LHCN-M2 (cell line): ENCODE results near the gene SLFN13. TPM values are rescaled to one million over a fixed set of nuclear protein-coding genes. Genes with fewer than 3 reads are reported as not detected.
"Not testable (repeated sequence)": the region's sequence is repeated elsewhere in the genome, so short reads cannot be mapped to it uniquely, and the experiment has no call there.

ENCODE experiments used
- DNase-seq: peaks from one replicate; pipeline ENCODE4 v3.0.0-alpha.2; 2012; ENCODE audit warnings: low read depth
- polyA plus RNA-seq: library from polyadenylated mRNA; unstranded; fragments of >200 nt; gene quantifications from one replicate; pipeline ENCODE4 v1.2.1, GENCODE V29; 2012; ENCODE audit warnings: missing spikeins
- total RNA-seq: library from RNA; depleted of rRNA; stranded (reverse); fragments of >200 nt; gene quantifications from 2 replicates; pipeline ENCODE4 v1.2.3, GENCODE V29; 2014; rRNA removed

The SLFN13 gene, protein sequence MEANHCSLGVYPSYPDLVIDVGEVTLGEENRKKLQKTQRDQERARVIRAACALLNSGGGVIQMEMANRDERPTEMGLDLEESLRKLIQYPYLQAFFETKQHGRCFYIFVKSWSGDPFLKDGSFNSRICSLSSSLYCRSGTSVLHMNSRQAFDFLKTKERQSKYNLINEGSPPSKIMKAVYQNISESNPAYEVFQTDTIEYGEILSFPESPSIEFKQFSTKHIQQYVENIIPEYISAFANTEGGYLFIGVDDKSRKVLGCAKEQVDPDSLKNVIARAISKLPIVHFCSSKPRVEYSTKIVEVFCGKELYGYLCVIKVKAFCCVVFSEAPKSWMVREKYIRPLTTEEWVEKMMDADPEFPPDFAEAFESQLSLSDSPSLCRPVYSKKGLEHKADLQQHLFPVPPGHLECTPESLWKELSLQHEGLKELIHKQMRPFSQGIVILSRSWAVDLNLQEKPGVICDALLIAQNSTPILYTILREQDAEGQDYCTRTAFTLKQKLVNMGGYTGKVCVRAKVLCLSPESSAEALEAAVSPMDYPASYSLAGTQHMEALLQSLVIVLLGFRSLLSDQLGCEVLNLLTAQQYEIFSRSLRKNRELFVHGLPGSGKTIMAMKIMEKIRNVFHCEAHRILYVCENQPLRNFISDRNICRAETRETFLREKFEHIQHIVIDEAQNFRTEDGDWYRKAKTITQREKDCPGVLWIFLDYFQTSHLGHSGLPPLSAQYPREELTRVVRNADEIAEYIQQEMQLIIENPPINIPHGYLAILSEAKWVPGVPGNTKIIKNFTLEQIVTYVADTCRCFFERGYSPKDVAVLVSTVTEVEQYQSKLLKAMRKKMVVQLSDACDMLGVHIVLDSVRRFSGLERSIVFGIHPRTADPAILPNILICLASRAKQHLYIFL
- total RNA-seq = 0.92 and 1.2 TPM in 2 replicates
- polyA plus RNA-seq = 0.74 TPM

DNA sequence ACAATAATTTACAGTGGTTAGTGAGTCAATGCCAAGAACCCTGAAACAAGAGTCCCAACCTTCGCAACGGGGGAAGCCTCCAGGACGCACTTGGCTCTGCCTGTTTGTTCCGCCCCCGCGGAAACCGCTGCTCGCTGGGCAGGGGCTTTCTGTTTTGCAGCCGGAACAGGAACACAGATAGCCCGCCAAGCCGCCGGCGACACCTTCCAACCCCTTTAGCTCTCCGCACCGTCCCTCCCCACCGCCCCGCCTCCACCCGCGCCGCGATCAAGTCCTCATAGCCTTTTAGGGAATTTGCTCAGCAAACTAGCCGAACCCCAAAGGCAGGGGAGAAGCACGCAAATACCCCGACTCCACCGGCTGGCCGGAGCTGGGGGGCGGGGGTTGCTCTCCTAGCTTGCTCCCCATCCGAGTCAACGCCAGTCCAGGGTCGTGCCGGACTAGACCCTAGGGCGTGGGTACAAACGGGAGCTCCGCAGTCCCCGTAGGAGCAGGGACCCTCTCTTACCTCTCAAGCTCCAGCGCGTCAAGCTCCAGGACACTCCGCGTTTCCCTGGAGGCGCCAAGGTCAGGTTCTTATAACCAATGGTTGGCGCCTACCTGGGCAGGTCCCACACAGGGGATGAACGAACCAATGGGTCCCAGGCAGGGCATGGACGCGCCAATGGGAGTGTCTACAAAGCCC, at the start of gene SLFN13:
Gene SLFN13 (minus strand): TSS at position 553 of the 685 bp plus-strand sequence. CDS start 3,086 bp downstream, outside the sequence.
- peak; percentile 52 for DNase-seq

DNA sequence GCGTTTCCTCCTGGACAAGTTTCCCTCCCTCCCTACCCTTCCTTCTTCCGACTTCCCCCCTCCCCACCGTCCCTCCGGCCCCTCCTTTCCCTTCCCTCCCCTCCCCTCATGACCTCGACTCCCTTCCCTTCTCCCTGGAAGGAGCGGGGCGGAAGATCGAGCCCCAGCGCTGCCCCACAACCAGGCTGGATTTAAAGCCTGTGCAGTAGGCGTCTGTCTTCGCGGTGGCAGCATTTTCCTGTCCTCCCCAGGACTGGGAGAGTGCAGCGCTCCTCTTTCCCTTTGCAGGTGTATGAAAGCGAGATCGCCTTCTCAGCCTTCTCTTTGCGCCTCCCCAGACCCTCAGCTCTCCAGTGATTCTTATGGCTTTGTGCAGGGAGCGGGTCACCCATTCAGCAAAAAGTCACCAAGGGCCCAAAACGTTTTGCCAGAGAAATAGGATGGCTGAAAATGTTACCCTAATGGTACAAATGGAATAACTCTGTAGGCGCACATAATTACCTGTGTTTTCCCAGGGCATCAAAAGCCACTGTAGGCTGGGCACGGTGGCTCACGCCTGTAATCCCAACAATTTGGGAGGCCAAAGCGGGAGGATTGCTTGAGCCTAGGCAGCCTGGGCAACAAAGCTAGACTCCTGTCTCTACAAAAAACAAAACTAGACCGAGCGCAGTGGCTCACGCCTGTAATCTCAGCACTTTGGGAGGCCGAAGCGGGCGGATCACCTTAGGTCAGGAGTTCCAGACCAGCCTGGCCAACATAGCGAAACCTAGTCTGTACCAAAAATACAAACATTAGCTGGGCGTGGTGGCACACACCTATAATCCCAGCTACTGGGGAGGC, 48.1 kb upstream of the SLFN13 start:
- DNase-seq = no peak

DNA sequence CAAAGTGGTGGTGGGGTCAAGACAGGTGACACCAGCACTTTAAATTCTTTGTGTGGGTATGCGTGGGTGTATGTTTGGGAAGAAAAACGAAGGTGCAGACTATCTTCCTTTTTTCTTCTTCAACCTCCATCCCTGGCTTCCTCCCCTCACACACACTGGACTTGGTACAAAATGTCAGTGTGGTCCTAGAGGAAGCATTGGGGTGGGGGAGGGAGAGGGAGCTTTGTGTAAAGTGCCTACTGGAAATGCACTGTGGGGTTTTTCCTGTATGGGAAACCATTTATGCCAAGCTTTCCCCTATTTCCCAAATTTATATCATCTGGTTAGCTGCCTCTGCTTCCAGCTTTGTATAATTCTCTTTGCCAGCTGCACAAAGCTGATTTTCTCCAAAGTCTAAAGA, 44.5 kb upstream of the SLFN13 start:
- no peak for DNase-seq

DNA sequence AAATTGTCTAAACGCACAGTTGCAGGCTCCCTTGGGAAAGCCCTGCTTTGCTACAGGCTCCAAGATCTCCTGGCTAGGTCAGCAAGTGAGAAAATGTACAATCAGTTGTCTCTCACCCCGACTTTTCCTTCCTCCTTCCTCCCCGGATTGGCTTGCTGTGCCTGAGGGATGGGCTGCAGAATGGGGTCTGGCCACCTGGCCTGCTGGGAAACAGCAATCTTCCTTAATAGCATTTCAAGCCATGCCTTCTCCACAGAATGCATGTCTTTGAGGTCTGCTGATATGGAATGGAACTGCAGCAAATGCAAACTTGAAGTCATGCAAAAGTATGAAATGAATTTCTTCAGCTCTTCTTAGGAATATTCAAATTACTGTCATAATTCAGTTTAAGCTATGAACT, 42.9 kb upstream of the SLFN13 start:
- no peak for DNase-seq

DNA sequence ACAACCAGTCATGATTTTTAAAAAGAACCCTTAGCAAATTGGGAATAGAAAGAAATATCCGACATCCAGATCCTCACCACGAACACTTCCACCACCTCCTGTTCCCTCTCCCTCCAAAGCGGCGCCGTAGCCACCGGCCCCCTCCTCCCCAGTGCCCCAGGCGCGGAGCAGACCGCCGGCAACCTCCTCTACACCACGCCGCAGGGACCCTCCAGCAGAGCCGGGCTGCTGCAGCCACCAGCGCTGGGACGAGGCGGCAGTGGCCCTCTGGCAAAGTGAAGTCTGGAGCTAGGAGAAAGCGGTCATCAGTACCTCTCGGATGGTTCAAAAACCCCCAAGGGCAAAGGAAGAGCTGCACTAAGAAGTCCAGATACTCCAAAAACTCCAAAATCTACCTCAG, 41.4 kb upstream of the SLFN13 start:
- no peak for DNase-seq

DNA sequence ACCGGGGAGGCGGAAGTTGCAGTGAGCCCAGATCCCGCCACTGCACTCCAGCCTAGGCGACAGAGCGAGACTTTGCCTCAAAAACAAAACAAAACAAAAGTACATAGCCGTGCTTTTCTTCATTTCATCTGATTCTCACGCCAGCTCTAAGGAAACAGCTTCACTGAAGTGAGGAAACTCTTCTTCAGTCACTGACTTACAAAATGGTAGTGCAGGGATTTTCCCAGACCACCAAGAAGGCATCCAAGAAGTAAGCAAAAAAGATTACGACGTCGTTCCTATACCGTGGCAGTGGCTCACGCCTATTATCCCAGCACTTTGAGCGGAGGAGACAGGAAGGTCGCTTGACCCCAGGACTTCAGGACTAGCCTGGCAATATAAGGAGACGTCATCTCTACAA, 40.4 kb upstream of the SLFN13 start:
- no peak for DNase-seq

DNA sequence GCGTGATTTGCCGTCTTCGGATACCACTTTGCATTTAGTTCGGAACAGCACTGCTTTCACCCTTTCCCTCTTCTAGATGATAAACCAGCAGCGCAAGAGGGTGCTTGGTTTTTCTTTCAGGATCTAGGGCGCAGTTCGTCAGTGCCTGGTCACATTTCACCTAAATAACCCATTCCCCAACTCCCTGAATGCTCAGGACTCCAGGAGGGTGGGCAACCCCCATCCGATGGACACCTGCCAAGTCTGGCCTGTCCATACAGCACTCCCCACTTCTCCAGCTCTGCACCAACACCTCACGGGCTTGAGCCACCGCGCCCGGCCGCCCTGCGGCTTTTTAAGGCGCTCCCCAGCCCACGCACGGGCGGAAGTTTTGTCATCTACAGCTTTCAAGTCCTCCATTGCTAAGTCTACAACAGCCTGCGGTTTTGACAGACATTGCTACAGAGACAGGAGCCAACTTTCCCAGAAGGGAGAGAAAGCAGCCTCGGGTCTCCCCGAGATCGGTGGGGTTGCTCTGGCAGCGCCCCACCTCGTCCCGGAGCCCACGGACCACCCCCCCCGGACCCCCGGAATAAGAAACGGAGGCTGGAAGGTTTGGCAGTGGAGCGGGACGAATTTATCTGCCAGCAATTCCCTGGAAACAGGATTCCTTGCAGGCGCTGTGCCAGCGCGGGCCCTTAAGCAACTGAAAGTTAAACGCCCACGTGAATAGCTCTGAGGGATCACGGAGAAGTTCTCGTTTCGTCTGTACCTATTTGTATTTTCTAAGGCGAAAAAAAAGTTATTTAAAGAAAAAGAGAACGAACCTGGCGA, 38.6 kb upstream of the SLFN13 start:
- DNase-seq = peak; percentile 46

DNA sequence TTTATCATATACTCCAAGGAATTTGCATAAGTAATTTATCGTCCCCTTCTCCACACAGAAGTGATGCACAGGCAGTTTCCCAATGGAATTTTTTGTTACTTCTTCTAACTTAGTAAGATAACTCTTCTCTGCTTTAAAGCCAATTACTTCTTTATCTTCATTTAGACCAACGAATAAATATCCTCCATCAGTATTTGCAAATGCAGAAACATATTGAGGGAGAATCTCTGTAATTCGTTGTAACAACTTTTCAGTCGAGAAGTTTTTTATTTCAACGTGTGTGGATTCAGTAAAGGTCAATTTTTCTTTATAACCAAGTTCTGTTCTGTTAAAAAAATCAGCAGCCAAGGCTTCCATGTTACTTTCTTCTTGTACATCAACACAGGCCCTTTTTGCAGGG, 30.7 kb upstream of the SLFN13 start:
- DNase-seq = no peak

DNA sequence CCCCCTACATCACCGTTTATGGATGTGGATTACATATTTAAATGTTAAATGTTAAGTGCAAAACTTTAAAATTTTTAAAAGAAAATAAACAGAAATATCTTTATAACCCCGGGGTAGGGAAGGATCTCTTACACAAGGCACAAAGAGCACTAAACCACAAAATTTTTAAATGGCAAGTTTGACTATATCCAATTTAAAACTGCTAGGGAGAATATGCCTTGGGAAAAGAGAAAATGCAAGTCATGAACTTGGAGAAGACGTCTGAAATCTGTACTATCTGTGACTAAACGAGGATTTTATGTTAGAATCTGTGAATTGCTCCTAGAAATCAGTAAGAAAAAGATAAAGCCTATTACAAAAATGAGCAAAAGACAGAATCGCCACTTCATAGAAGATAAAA, 28.7 kb upstream of the SLFN13 start:
- DNase-seq = no peak

DNA sequence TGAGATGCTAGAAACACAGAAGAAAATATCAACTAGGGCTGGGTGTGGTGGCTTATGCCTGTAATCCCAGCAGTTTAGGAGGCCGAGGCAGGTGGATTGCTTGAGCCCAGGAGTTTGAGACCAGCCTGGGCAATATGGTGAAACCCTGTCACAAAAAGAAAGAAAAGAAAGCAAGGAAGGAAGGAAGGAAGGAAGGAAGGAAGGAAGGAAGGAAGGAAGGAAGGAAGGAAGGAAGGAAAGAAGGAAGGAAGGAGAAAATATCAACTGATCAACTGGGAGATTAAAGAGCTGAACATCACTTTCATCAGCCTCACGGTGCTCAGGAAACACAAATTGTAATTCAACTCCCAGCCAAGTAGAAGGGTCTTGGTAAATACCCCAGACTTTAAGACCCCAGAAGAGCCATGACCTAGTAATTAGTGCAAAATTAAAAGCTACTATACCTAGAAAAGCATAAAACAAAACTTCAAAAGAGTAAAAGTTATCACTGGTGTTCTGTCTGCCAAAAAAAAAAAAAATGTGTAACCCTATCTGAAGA, 27.8 kb upstream of the SLFN13 start:
- DNase-seq = no peak

DNA sequence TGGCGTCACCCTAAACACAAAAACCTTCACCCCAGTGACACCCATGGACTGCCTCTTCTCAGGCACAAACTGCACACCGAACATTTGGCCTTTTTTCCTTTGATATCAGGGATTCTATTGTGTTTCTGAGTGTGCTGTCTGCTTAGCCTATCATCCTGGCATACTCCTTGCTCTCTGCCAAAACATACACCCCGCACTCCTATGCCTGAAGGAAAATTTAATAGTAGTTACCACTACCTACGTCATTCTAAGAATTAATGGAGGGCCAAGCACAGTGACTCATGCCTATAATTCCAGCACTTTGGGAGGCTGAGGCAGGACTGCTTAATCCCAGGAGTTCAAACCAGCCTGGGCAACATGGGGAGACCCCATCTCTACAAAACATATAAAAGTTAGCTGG, 19.9 kb upstream of the SLFN13 start:
- no peak for DNase-seq

DNA sequence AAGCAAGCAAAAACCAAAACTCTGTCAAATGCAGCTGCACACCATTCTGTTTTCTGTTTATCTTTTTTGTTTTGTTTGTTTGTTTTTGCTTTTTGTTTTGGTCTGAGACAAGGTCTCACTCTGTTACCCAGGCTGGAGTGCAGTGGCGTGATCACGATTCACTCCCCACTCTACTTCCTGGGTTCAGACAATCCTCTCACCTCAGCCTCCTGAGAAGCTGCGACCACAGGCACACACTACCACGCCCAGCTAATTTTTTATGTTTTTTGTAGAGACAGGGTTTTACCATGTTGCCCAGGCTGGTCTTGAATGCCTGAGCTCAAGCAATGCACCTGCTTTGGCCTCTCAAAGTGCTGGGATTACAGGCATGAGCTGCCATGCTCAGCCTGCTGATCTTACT, 19.3 kb upstream of the SLFN13 start:
- no peak for DNase-seq

DNA sequence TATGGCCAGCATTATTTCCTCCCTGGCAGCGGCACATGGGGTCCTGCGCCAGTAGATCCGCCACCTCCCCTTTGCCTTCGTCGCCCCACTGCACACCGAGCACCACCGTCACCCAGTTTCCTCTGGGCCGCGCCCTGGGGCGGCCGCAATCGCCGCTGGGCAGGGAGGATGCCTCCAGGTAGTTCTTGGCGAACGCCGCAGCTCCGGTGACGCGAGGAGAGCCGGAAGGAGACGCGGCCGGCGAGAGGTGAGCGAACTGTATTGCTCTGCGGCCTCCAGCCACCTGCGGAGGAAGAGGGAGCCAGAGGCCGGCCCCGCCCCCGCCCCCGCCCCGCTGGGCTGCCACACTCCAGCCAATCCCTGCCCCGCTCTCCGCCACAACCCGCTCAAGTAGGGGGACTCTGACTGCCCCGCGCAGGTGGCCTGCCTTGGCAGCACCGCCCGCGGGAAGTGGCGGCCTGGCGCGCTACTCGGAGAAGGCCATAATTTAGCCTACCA, 11.8 kb upstream of the SLFN13 start:
- no peak for DNase-seq

DNA sequence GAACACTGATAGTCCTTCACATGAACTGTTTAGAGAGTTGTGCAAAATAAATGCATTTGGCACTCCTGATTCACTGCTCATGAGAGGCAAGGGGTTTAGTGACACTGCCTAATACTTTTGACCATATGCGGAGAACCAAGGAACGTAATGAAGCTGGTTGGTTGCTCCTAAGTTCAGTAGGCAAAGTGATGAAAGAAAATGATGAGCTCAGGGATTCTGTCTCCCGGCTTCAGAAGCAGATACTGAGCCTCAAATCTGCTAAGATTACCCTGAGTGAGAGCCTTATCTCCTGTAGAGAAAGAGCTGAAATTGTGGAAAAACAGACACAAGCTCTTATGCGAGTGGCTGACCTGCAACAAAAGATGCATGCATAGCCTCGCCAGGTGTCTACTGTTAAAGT, 5.5 kb upstream of the SLFN13 start:
- DNase-seq = not testable (repeated sequence)

DNA sequence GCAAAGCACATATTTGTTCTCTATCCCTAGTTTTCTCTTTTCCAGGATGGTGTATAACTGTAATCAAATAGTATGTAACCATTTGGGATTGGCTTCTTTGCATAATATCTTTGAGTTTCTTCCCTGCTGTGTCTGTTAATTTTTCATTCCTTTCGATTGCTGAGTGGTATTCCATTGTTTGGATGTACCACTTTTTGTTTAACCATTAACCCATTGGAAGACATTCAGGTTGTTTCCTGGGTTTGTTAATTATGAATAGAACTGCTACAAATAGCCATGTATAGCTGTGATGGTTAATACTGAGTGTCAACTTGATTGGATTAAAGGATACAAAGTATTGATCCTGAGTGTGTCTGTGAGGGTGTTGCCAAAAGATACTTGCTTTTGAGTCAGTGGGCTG, 4.6 kb upstream of the SLFN13 start:
- no peak for DNase-seq

DNA sequence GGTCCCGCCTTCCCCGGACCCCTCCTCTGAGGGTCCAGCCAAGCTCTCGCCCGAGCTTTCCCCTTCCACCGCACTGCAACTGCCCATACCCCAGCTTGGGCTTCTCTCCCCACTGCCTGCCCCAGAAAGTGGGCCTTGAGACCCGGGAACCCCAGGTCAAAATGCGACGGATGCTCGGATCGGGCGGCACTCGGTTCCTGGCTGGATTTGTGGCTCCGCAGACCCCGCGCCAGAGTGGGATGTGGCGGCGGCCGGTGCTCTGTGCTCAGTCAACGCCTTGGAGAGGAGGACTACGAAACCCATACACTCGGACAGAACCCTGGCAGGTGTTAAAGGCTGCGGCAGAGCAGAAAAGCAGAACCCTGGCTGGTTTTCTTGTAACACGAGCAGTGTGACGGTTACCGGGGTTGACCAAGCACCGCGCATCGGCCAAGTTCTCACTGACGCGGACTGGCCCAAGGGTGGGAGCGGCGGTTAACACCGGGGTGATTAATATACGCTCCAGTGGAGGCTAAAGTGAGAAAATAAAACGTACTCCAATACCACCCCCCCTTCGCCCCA, 885 bp upstream of the SLFN13 start:
- DNase-seq = no peak

DNA sequence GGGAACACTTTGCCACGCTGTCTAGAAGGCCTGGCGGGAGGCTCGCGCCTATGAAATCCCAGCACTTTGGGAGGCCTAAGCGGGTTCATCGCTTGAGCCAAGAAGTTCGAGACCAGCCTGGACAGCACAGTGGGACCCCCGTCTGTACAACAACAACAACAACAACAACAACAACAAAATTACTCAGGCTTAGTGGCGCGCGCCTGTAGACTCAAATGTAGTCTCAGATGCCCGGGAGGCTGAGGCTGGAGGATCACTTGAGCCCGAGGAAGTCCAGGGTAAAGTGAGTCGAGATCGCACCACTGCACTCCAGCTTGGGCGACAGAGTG, 297 bp upstream of the SLFN13 start:
- DNase-seq = no peak

DNA sequence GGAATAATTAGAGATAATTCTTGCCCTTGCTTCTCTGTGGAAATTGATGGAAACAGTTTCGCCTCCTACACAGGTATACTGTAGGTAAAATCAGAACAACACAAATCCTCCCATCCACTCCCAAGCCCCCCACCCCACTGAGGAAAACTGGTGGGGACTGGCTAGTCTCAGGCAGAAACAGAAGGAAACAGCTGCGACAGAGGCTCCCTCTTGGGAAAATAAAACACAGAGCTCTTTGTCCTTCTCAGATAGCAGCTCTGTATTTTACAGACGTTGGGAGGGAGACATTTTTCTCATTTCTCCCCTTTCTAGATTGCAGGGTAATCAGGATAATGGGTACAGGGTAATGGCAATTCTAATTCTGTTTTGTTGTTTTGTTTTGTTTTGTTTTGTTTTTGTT, 1.1 kb downstream of the SLFN13 start:
- DNase-seq = peak; percentile 12

DNA sequence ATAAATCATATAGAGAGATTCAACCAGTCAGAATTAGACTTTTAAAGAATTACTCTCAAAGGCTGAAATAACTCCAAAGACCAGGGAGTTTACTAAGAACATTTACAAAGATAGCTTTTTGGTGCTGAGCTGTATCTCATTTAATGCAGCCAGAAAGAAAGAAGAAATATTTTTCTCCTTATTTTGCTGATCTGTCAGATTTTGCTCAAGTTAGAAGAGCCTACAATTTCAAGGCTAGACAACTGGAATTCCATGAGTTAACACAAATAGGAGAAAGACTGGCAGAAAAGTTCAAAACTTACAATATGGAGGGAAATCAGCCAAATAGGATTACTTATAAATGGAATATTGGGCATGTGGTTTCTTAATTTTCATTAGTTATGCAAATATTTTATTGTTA, 10.1 kb downstream of the SLFN13 start:
- no peak for DNase-seq
